Endothelial cell of umbilical vein (primary cell): Measurements from ENCODE around the gene ULBP3. TPM values are rescaled to one million over a fixed set of nuclear protein-coding genes. Genes with fewer than 3 reads are reported as not detected.

Source experiments
- BruUV-seq: library from RNA; stranded (reverse); fragments of 400-500 nt; replicated peaks from 2 replicates; lab custom pipeline; 2021; lab: Mats Ljungman, UMichigan
- CTCF ChIA-PET: fragments of 300-600, 350-600 bp; sonication (Branson Sonifier 250); formaldehyde crosslinking; loops from one replicate; lab custom pipeline; 2021; ENCODE audit warnings: antibody characterized with exemption, inconsistent platforms; lab: Charles Lee
- POLR2A ChIA-PET: fragments of 300-600, 350-600 bp; sonication (Branson Sonifier 250); formaldehyde crosslinking; loops from one replicate; lab custom pipeline; 2021; ENCODE audit warnings: antibody characterized with exemption, inconsistent platforms; lab: Charles Lee
- DNase-seq: peaks from one replicate; pipeline ENCODE4 v3.0.0-alpha.2; 2011; ENCODE audit warnings: low read depth, low spot score
- FAIRE-seq: peaks from 2 replicates; lab custom pipeline; 2011; peaks lifted over from hg19 to GRCh38; lab: Jason Lieb, UNC
- H2AFZ ChIP-seq: 2 replicates; pipeline ENCODE4 v1.6.0; 2012; ENCODE audit warnings: low read depth, low read length, control low read depth, inconsistent platforms
- H3K27ac ChIP-seq: 2 replicates; pipeline ENCODE4 v1.5.1; 2011; ENCODE audit warnings: low read depth, mild to moderate bottlenecking, control low read depth, low read length, moderate library complexity; ENCODE audit not compliant: insufficient read depth
- H3K27me3 ChIP-seq, 2 experiments: 2 replicates each; pipeline versions ENCODE4 v1.6.0 to v1.6.1; 2011; ENCODE audit warnings: low read length in 2 of 2, mixed read lengths in 1 of 2; ENCODE audit not compliant: control insufficient read depth in 2 of 2, insufficient read depth in 2 of 2
- H3K36me3 ChIP-seq, 2 experiments: 2 replicates in 1 of 2; 3 replicates in 1 of 2; pipeline ENCODE4 v1.5.1; 2011; ENCODE audit warnings: low read length in 2 of 2, mild to moderate bottlenecking in 1 of 2, moderate library complexity in 1 of 2; ENCODE audit not compliant: control insufficient read depth in 2 of 2, insufficient read depth in 2 of 2; ENCODE audit errors: extremely low read depth in 1 of 2
- H3K4me1 ChIP-seq: 3 replicates; pipeline ENCODE4 v1.5.1; 2011; ENCODE audit warnings: mild to moderate bottlenecking, low read length; ENCODE audit not compliant: control insufficient read depth, insufficient read depth; ENCODE audit errors: extremely low read depth
- H3K4me2 ChIP-seq: 2 replicates; pipeline ENCODE4 v1.6.1; 2011; ENCODE audit warnings: low read length, control low read depth, mixed read lengths; ENCODE audit not compliant: insufficient read depth
- H3K4me3 ChIP-seq, 3 experiments: fragments of 200-600 bp in 1 of 3; sonication (generic), shearing (Covaris generic) in 1 of 3; replicated peaks in 1 of 3; 2 replicates each; pipeline ENCODE4 v1.5.1; 2011 to 2016; ENCODE audit warnings: control low read depth in 3 of 3, low read length in 3 of 3, mild to moderate bottlenecking in 2 of 3, inconsistent platforms in 1 of 3, low read depth in 1 of 3, moderate library complexity in 1 of 3; ENCODE audit not compliant: insufficient read depth in 1 of 3
- H3K79me2 ChIP-seq: 2 replicates; pipeline ENCODE4 v1.6.0; 2012; ENCODE audit warnings: low read length, inconsistent platforms; ENCODE audit not compliant: control insufficient read depth, insufficient read depth
- H3K9ac ChIP-seq: replicated peaks from 2 replicates; pipeline ENCODE3; 2011; ENCODE audit warnings: low read length, control low read depth; ENCODE audit not compliant: insufficient read depth; ENCODE audit errors: extremely low read depth
- H3K9me1 ChIP-seq: replicated peaks from 3 replicates; pipeline ENCODE4 v1.6.0; 2011; ENCODE audit warnings: mild to moderate bottlenecking, low read length; ENCODE audit not compliant: control insufficient read depth, insufficient read depth; ENCODE audit errors: extremely low read depth
- H3K9me3 ChIP-seq: replicated peaks from 2 replicates; pipeline ENCODE4 v1.5.1; 2012; ENCODE audit warnings: low read length, inconsistent platforms; ENCODE audit not compliant: control insufficient read depth, insufficient read depth
- H4K20me1 ChIP-seq: replicated peaks from 2 replicates; pipeline ENCODE3; 2011; ENCODE audit warnings: mild to moderate bottlenecking, low read length; ENCODE audit not compliant: control insufficient read depth, insufficient read depth; ENCODE audit errors: extremely low read depth
- EZH2 ChIP-seq: IDR thresholded peaks from 2 replicates; pipeline ENCODE4 v1.6.1; 2012; ENCODE audit warnings: borderline replicate concordance, low read depth, mild to moderate bottlenecking, moderate library complexity, low read length, inconsistent platforms; ENCODE audit not compliant: severe bottlenecking
- FOS ChIP-seq: IDR thresholded peaks from 2 replicates; pipeline ENCODE4 v1.6.1; 2011; ENCODE audit warnings: mild to moderate bottlenecking, low read length, moderate library complexity, borderline replicate concordance; ENCODE audit not compliant: insufficient read depth
- GATA2 ChIP-seq: IDR thresholded peaks from 2 replicates; pipeline ENCODE4 v1.7.0; 2011; ENCODE audit warnings: low read depth, mild to moderate bottlenecking, moderate library complexity, mixed read lengths, low read length; ENCODE audit not compliant: insufficient read length, insufficient read depth
- JUN ChIP-seq: IDR thresholded peaks from 2 replicates; pipeline ENCODE4 v1.6.1; 2011; ENCODE audit warnings: borderline replicate concordance, low read depth; ENCODE audit not compliant: insufficient read length, insufficient read depth
- MYC ChIP-seq: IDR thresholded peaks from one replicate; pipeline ENCODE4 v1.6.1; 2011; ENCODE audit warnings: mild to moderate bottlenecking, low read depth, low read length
- POLR2A ChIP-seq: IDR thresholded peaks from 2 replicates; pipeline ENCODE4 v1.6.1; 2012; ENCODE audit warnings: low read depth, mild to moderate bottlenecking, control low read depth, low read length
- POLR2AphosphoS5 ChIP-seq: IDR thresholded peaks from 2 replicates; pipeline ENCODE4 v1.6.1; 2012; ENCODE audit warnings: low read depth, mild to moderate bottlenecking, control low read depth, low read length, moderate library complexity; ENCODE audit not compliant: insufficient read depth
- dilution Hi-C: fragments of 300-500 bp; cut with MboI; formaldehyde crosslinking; loops from one replicate; pipeline ENCODE4 v1.15.0; 2019; ENCODE audit warnings: low sequenced_read_pairs; ENCODE audit not compliant: extremely low pct_ligation_motif_present
- intact Hi-C: fragments of 100-400 bp; cut with micrococcal nuclease; formaldehyde crosslinking; loops from one replicate; pipeline ENCODE4 v1.10.0; 2022
- polyA plus RNA-seq, 4 experiments: library from polyadenylated mRNA; depleted of rRNA in 3 of 4; stranded (reverse) in 3 of 4; unstranded in 1 of 4; fragments of >200 nt; gene quantifications; 2 replicates each; pipeline versions ENCODE4 v1.2.1 to v1.2.3, GENCODE V29; 2011 to 2012; ENCODE audit warnings: missing spikeins in 1 of 4
- total RNA-seq: library from RNA; stranded (reverse); gene quantifications from 2 replicates; pipeline ENCODE4 v1.2.3, GENCODE V29; 2021
- TF ChIP-seq, protein P1 (sequence below), 2 donors: IDR thresholded peaks; 1 replicate in 1 of 2; 2 replicates in 1 of 2; pipeline ENCODE4 v1.5.1; 2011; ENCODE audit warnings: low read length in 2 of 2, mild to moderate bottlenecking in 2 of 2, moderate library complexity in 2 of 2, control low read depth in 1 of 2, inconsistent platforms in 1 of 2, low read depth in 1 of 2; ENCODE audit not compliant: insufficient read depth in 1 of 2; ENCODE audit errors: extremely low read depth in 1 of 2
- TF ChIP-seq, protein P2 (sequence below): IDR thresholded peaks from 2 replicates; pipeline ENCODE4 v1.6.1; 2011; ENCODE audit not compliant: insufficient read depth, insufficient read length

ULBP3 gene
- total and polyA plus RNA-seq, 2 donors (not counting 3 experiments of a cell fraction or from before 2014, with no cell fraction given): 7.1 to 12.8 TPM

DNA sequence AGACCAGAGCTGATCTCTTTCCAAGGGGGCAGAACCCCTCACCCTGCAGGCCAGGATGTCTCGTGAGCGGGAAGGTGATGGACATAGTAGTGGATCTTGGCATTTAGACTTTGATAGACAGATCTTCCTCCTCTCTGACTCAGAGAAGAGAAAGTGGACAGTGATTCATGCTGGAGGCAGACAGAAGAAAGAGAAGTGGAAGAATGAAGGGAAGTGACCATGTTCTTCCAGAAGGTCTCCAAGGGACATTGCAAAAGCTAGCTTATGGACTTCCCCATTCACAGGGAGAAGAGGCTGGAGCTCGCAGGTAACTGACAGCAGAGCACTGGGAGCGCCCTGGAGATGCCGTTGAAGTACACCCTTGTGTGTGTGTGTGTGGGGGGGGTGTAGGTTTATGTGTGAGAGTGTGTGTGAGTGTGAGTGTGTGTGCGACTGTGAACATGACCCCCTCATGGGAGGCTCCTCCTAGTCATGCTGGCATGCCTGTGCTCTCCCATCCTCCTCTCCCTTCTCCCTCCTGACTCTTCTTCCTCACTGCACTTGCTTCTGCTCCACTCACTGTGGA lies 35.6 kb downstream of the ULBP3 start:
- Histone ChIP-seq H2AFZ (no peak overlapping the region), H3K79me2 (no peaks in the 10 kb centered on the region), H3K9me3 (no peaks in the 10 kb centered on the region), H3K9ac (no peak overlapping the region), H3K4me2 (no peak overlapping the region), H4K20me1 (no peaks in the 10 kb centered on the region), H3K4me3 (no peak overlapping the region), H3K27ac (no peak overlapping the region), H3K36me3 (no peaks in the 10 kb centered on the region), H3K4me1 (no peaks in the 10 kb centered on the region), H3K9me1 (no peaks in the 10 kb centered on the region), H3K27me3 (peaks cover 42 to 58% of the 10 kb centered on the region in 2 experiments)
- ChIA-PET CTCF (no interaction called here), POLR2A (no interaction called here)
- intact Hi-C loops (no loop called here), dilution Hi-C loops (no loop called here)
- no peak for FAIRE-seq
- DNase-seq: no peak
- TF ChIP-seq MYC: no peak
- no peak for TF ChIP-seq POLR2A
- TF ChIP-seq, protein P1, sequence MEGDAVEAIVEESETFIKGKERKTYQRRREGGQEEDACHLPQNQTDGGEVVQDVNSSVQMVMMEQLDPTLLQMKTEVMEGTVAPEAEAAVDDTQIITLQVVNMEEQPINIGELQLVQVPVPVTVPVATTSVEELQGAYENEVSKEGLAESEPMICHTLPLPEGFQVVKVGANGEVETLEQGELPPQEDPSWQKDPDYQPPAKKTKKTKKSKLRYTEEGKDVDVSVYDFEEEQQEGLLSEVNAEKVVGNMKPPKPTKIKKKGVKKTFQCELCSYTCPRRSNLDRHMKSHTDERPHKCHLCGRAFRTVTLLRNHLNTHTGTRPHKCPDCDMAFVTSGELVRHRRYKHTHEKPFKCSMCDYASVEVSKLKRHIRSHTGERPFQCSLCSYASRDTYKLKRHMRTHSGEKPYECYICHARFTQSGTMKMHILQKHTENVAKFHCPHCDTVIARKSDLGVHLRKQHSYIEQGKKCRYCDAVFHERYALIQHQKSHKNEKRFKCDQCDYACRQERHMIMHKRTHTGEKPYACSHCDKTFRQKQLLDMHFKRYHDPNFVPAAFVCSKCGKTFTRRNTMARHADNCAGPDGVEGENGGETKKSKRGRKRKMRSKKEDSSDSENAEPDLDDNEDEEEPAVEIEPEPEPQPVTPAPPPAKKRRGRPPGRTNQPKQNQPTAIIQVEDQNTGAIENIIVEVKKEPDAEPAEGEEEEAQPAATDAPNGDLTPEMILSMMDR (IDR thresholded peaks at IDR 0.05; ENCODE audit: extremely low read depth in 1 of 2, insufficient read depth in 1 of 2, low read depth in 1 of 2, low read length in 2 of 2): no peak
- TF ChIP-seq, protein P2, sequence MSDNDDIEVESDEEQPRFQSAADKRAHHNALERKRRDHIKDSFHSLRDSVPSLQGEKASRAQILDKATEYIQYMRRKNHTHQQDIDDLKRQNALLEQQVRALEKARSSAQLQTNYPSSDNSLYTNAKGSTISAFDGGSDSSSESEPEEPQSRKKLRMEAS: no peak
- TF ChIP-seq FOS: no peak
- no peak for TF ChIP-seq JUN
- no peak for TF ChIP-seq POLR2AphosphoS5
- no peak for TF ChIP-seq GATA2
- no peak for TF ChIP-seq EZH2
- BruUV-seq: no TSS peak
